Fibroblast of peridontal ligament (primary cell): ENCODE data around the gene EIF6.
"Not testable (repeated sequence)": the region's sequence is repeated elsewhere in the genome, so short reads cannot be mapped to it uniquely, and the experiment has no call there.

Experiments
- DNase-seq: peaks from one replicate; pipeline ENCODE4 v3.0.0-alpha.2; 2010; ENCODE audit errors: extremely low read depth

The EIF6 gene

GRCh38 chr20:35279533-35280174, 4.9 kb downstream of the EIF6 start:
- no peak for DNase-seq

DNA sequence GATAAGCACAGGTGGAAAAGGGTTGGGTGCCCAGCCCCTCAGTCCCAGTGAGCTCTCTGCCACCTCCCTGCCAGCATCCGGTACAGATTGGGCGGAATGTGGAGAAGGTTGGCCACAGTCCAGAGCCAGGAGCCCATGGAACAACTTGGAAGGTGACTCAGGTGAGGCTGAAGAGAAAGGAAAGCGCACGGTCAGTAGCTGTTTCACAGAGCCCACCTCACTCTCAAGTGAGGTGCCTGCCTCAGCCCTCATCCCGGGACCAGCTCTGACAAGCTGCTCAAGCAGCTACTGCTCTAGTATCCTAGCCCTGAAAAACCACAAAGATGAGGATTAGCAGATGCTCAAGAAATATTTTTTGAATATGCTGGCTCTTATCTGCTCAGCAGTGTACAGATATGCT, 5.5 kb downstream of the EIF6 start:
- DNase-seq = no peak

DNA sequence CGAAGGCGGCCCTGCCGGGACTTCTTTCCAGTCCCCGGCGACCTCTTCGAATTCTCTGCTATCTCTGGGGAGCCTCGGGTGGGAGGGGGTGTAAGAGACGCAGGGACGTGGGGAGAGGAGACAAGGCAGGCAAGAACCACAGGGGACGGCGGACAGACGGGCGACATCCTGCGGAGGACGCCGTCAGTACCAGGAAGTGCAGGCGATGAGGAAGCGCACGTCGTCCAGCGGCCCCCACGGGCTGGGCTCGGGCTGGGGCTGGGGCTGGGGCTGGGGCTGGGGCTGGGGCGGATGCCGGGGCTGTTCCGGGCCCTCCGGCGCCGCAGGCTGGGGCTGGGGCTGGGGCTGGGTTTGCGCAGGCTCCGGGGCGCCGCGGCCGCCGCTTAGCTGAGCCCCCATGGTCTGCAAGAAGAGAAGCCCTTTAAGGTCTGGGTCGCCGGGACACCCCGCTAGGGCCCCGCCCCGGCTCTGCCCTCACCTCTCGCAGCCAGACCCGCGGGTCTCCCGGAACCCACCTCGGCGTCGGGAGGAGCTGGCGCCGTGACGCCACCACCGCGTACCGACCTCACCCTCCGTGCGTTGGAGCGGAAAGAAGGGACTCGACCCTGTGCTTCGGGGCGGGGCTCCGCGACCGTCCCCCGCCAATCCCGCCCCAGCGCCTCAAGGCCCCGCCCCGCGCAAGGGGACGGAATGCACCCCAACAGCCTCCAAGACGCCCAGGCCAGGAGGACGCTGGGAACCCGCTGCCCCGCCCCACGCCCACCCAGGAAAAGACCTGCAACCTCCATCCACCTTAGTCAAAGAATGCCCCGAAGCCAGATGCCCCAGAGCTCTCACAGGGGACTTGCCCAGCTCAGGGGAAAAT, 6.8 kb downstream of the EIF6 start, which contains the start of gene MMP24OS:
Gene MMP24OS, minus strand, starts transcription at position 592 of the 865 bp plus-strand sequence. Its CDS starts 193 bp downstream, at position 399.
- DNase-seq = peak; percentile 70

GRCh38 chr20:35277127-35277526, 7.4 kb downstream of the EIF6 start:
- no peak for DNase-seq

- no peak for DNase-seq
Measured at GRCh38 chr20:35276408-35276807, 8.2 kb downstream of the EIF6 start.

- no peak for DNase-seq
Measured at GRCh38 chr20:35275741-35276251, 8.8 kb downstream of the EIF6 start.

DNA sequence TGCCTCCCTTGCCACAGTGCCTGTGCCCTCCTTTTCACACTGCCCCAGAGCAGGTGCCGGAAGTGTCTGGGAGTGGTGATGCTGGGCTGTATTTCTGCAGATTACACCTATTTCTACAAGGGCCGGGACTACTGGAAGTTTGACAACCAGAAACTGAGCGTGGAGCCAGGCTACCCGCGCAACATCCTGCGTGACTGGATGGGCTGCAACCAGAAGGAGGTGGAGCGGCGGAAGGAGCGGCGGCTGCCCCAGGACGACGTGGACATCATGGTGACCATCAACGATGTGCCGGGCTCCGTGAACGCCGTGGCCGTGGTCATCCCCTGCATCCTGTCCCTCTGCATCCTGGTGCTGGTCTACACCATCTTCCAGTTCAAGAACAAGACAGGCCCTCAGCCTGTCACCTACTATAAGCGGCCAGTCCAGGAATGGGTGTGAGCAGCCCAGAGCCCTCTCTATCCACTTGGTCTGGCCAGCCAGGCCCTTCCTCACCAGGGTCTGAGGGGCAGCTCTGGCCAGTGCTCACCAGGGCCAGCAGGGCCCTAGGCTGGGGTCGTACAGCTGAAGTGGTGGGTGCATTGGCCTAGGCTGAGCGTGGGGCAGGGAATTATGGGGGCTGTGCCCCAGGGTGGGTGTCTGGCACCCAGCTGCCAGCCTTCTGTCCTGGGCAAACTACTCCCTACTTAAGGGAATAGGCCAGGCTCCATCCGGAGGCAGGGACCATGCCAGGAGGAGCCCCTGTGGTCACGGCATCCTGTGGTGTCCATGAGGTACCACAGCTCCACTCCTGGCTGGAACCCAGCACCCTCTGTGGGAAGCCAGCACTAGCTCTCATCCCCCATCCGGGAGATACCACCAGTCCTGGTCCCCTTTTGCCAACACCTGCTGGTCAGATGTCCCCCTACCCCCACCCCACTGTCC, 10.1 kb downstream of the EIF6 start:
- no peak for DNase-seq

GRCh38 chr20:35273449-35274171, 11.0 kb downstream of the EIF6 start:
- DNase-seq = peak; percentile 33

- peak; percentile 74 for DNase-seq
Measured at GRCh38 chr20:35271904-35272303, 12.7 kb downstream of the EIF6 start.

- DNase-seq = peak; percentile 23
Measured at GRCh38 chr20:35271073-35271882, 13.3 kb downstream of the EIF6 start.

DNA sequence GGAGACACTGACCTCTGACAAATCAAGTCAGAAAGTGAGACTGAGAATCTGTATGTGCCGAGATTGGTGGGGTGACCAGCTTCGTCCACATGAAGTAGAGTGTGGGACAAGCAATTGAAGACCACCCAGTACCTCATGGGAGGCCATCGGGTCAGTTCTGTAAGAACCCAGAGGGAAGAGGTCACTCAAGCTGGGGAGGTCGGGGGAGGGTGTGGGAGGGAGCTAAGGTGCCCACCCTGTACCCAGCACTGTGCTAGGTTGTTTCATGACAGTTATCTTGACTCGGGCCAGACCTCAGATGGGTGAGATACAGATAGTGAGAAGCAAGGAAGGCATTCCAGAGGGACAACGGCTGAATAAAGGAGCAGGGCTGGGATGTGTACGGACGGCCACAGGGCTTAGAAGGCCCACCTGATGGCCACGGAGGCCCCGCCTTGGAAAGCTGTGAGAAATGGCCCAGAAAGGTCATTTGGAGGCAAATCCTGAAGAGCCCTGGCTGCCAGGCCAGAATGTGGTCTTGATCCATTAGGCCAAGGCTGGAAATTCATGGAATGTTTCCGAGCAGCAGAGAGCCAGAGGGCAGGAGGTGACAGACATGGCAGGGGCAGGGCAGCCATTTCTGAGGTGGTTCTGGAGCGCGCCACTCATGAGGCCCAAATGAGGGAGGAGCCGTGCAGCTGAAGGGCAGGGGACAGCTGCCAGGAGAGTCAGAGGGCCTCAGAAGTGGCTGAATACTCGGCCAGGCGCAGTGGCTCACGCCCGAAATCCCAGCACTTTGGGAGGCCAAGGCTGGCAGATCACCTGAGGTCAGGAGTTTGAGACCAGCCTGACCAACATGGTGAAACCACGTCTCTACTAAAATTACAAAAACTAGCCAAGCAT, 14.3 kb downstream of the EIF6 start:
- no peak for DNase-seq

GRCh38 chr20:35269055-35269781, 15.4 kb downstream of the EIF6 start:
- peak; percentile 55 for DNase-seq

GRCh38 chr20:35267092-35267491, 17.5 kb downstream of the EIF6 start:
- DNase-seq = no peak

DNA sequence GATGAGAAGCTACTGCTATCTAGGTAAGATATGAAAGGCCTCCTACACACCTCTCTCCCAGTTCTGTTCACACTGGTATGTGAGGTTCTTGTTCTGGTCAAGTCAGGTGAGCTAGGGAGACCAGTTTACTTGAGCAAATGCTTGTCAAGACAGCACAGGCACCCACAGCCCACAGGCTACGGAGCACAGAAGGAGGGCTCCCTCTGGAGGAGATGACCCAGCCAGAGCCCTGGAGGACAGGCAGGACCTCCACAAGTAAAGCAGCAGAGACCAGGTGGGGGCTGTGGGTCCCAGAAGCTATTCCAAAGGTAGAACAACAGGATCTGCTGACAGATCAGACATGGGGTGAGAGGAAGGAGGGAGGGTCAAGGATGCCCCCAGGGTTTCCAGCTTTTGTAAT, 19.8 kb downstream of the EIF6 start:
- no peak for DNase-seq

- DNase-seq = no peak
Measured at GRCh38 chr20:35263532-35264341, 20.8 kb downstream of the EIF6 start.

GRCh38 chr20:35262731-35263531, 21.6 kb downstream of the EIF6 start:
- peak; percentile 33 for DNase-seq

GRCh38 chr20:35262321-35262720, 22.3 kb downstream of the EIF6 start:
- not testable (repeated sequence) for DNase-seq
